GM12891 (cell line): ENCODE results near the gene MYH6.

Source experiments
- POLR2A ChIP-seq: IDR thresholded peaks from 2 replicates; pipeline ENCODE4 v1.6.1; 2011; ENCODE audit warnings: low read depth, low read length, control low read depth
- POLR2AphosphoS5 ChIP-seq: IDR thresholded peaks from 2 replicates; pipeline ENCODE4 v1.6.1; 2011; ENCODE audit warnings: low read depth, low read length, control low read depth
- TAF1 ChIP-seq: IDR thresholded peaks from 2 replicates; pipeline ENCODE4 v1.6.1; 2011; ENCODE audit warnings: low read depth, low read length, control low read depth

DNA sequence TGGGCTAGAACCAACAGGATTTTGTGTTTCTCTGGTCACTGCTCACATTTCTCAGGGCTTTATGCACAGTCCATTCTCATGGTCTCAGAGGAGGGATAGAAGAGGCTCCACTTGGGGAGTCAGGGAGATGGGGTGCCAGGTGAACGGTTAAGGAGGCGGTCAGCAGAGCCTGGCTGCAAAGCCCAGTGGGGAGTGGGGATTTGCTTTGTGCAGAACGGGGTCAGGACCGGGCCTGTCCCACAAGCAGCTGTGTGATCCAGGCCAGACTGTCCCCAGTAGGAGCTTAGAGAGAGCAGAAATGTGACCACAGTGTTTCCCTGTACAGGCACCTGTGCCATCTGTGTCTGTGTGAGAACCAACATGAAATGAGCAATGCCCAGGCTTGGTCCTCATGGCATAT, 27.1 kb downstream of the MYH6 start:
- TF ChIP-seq POLR2AphosphoS5 (no peak), POLR2A (no peak), TAF1 (no peak)
